ENCODE measurements around the gene ID3. TPM values are rescaled to one million over a fixed set of nuclear protein-coding genes. Genes with fewer than 3 reads are reported as not detected.

Gene ID3, protein sequence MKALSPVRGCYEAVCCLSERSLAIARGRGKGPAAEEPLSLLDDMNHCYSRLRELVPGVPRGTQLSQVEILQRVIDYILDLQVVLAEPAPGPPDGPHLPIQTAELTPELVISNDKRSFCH
- total RNA-seq, result 10 to 100 TPM; 32.3 to 37.2 TPM

DNA sequence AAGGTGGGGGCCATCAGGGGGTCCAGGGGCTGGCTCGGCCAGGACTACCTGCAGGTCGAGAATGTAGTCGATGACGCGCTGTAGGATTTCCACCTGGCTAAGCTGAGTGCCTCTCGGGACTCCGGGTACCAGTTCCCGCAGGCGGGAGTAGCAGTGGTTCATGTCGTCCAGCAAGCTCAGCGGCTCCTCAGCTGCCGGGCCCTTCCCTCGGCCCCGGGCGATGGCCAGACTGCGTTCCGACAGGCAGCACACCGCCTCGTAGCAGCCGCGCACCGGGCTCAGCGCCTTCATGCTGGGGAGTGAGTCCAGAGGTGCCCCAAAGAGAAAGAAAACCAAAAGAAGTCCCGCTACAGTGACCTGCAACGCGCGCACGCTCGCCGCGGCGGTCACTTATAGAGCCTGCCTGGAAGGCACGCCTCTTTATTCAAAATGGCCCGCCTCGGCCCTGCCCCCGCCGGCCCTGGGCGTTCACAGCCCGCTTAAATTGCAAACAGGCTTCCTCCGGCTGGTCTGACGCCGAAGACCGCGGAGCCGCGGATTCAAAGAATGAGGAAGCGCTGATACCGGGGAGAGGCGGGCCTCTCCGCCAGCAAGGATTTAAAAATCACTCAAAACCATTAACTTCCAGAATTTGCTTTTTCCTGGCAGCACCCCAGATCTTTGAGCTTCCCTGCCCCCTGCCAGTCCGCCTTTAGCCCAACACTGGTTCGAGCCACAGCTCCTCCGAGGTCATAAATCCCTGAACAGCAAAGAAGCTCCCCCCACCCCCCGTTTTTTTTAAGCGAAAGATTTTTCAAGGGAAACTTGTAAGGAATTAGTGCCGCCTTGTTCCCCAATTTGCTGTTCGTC is at the start of gene ID3:
TSS of gene ID3 (minus strand) at position 366 of the 849 bp plus-strand sequence. CDS start at position 291, 75 bp downstream.
- ATAC-seq (replicated peaks in 1 of 2) (peak; percentile 71 to 76), DNase-seq (peak; percentile 94 to 95)
- H3K4me3 Mint-ChIP-seq, result peak within 1 kb of the TSS; percentile 93 to 96
- H3K4me1 Mint-ChIP-seq (ENCODE audit: low read depth), result peaks cover 74% of the 10 kb centered on the region
- H3K9me3 Mint-ChIP-seq, result no peaks in the 10 kb centered on the region
- peaks cover 19% of the 10 kb centered on the region for H3K27me3 Mint-ChIP-seq (ENCODE audit: low read depth)
- H3K27ac Mint-ChIP-seq, result peak within 1 kb of the TSS; percentile 70
- peaks cover 0 to 3% of the 10 kb centered on the region in 2 donors for H3K36me3 Mint-ChIP-seq (ENCODE audit: insufficient read depth in 2 of 2)

DNA sequence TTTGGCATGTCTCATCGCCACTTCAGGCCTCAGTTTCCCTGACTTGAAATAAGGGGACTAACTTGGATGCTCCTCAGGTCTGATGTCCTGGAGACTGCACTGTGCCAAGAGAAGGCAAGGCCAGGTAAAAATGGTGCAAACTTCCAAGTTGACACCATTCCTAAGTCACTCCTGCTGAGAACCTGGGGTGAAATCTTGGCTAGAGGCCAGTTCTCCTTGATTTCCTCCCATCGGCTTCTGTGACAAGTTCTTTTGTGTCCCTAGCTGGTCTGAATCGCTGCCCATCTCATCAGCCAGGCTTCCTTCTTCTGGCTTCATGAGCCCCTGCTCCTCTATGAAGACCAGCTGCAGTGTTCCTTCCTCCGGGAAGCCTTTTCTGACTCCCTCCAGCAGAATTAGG is 48.6 kb upstream of the ID3 start:
- peaks cover 40% of the 10 kb centered on the region for H3K4me1 Mint-ChIP-seq (ENCODE audit: low read depth)
- no peak for ATAC-seq (replicated peaks in 1 of 2)
- H3K4me3 Mint-ChIP-seq, result no peak overlapping the region
- no peaks in the 10 kb centered on the region for H3K9me3 Mint-ChIP-seq
- no peak for DNase-seq
- no peaks in the 10 kb centered on the region for H3K27me3 Mint-ChIP-seq (ENCODE audit: low read depth)
- H3K27ac Mint-ChIP-seq, result no peak overlapping the region
- no peaks in the 10 kb centered on the region for H3K36me3 Mint-ChIP-seq (ENCODE audit: insufficient read depth in 2 of 2)

DNA sequence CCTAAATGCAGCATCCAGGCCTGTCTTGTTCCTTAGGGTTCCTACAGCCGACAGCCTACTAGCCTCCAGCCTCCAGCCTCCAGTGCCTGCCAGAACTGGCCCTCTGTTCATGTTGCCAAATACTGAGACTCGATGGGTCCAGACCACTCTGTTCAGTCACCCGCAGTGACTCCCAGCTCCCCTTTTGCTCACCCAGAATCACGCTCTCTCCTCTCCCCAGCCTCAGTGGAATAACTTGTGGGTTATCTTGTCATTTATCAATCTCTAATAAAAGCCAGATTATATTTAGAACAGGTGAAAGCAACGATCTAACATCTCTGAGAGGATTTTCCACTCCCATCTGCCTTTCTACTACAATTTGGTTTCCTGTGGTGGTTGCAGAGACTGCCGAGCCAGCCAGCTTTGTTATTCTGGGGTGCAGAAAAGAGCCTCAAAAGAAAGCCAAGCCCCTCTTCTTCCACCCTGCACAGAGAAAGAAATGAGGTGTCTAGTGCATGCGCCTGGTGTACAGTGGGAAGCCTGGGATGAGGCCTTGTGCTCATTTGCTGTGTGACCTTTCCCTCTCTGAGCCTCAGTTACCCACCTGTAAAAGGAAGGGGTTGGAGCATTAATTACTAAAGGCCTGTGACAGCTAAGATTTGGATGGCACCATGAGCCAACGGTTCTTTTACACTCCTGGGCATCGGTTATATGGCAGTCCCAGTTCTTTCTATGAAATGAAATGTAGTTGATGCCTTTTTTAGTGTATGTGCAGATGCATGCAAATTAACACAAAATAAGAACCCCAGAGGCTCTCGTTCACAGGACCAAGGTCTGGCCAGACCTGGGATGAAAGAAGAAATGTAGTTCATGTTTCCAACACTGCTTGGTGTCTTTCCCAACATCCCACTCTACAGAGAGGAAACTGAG is 42.9 kb upstream of the ID3 start:
- Mint-ChIP-seq H3K4me3 (peak overlapping the region; percentile 62 to 67), H3K9me3 (no peaks in the 10 kb centered on the region), H3K4me1 (ENCODE audit: low read depth) (peaks cover 60% of the 10 kb centered on the region), H3K27me3 (ENCODE audit: low read depth) (no peaks in the 10 kb centered on the region), H3K36me3 (ENCODE audit: insufficient read depth in 2 of 2) (no peaks in the 10 kb centered on the region), H3K27ac (peak overlapping the region; percentile 68)
- peak; percentile 35 to 36 for ATAC-seq (replicated peaks in 1 of 2)
- DNase-seq, result no peak

DNA sequence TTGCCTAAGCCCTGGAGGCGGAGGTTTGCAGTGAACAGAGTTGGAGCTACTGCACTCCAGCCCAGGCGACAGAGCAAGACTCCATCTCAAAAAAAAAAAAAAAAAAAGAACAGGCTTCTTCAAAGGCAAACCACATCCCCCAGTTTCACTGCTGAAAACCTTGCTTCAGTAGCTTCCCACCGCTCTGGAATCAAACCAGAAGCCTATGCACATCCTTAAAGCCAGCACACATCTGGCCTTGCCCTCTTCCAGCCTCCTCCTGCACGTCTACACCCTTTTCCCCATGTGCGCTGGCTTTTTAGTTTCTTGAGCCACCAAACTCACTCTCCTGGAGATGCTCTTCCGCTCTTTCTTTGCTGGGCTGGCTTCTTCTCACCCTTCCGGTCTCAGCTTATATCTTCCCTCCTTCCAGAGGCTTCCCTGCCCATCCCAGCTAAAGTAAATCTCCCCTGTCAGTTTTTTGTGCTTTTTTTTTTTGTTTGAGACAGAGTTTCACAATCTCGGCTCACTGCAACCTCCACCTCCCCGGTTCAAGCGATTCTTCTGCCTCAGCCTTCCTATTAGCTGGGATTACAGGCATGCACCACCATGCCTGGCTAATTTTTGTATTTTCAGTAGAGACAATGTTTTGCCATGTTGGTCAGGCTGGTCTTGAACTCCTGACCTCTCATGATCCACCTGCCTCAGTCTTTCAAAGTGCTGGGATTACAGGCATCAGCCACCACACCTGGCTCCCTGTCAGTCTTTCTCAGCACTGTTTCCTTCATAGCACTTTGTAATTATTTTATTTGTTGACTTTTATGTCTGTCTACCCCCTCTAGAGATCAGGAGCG is 42.0 kb upstream of the ID3 start:
- peak; percentile 34 to 43 for ATAC-seq (replicated peaks in 1 of 2)
- Mint-ChIP-seq H3K36me3 (ENCODE audit: insufficient read depth in 2 of 2) (no peaks in the 10 kb centered on the region), H3K9me3 (no peaks in the 10 kb centered on the region), H3K27ac (peak overlapping the region; percentile 68), H3K4me1 (ENCODE audit: low read depth) (peaks cover 60% of the 10 kb centered on the region), H3K27me3 (ENCODE audit: low read depth) (no peaks in the 10 kb centered on the region), H3K4me3 (peak overlapping the region; percentile 62 to 67)
- no peak for DNase-seq

DNA sequence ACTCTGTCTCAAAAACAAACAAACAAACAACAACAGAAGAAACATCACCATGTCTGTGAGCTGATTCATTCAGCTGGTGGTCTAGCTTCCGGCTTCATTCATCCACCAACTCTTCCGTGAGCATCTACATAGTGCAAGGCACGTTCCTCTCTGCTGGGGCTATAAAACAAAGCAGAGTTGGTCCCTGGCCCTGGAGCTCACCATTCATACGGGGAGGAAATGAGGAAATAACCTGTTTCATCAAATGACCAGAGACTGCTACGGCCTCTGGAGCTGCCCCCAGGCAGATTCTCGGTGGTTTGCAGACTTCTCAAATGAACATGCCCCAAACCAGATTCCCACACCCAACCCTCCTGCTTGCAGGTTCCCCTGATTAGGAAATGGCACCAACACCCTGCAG is 41.0 kb upstream of the ID3 start:
- ATAC-seq (replicated peaks in 1 of 2) (peak; percentile 59 to 62), DNase-seq (peak in 1 of 2 donors; percentile 15)
- Mint-ChIP-seq H3K36me3 (ENCODE audit: insufficient read depth in 2 of 2) (no peaks in the 10 kb centered on the region), H3K4me1 (ENCODE audit: low read depth) (peaks cover 66% of the 10 kb centered on the region), H3K27me3 (ENCODE audit: low read depth) (no peaks in the 10 kb centered on the region), H3K9me3 (no peaks in the 10 kb centered on the region), H3K27ac (peak overlapping the region; percentile 68), H3K4me3 (peak overlapping the region; percentile 62 to 67)

DNA sequence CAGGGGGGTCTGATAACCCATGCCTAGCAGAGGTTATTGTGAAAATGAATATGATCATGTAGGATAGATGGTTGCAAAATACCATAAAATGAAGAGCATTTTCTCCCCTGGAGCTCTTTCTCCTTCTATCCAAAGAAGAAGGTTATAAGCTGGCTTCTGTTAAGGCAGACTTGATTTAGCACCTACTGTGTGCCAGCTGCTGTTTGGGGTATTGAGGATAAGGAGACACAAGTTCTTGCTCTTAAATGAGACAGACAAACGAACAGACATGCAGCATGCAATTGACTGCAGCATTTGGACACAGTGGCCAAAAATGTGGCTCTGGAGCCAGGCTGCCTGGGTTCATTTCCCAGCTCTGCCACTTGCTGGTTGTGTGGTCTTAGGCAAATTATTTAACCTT is 39.8 kb upstream of the ID3 start:
- no peaks in the 10 kb centered on the region for H3K36me3 Mint-ChIP-seq (ENCODE audit: insufficient read depth in 2 of 2)
- no peak for ATAC-seq (replicated peaks in 1 of 2)
- peaks cover 78% of the 10 kb centered on the region for H3K4me1 Mint-ChIP-seq (ENCODE audit: low read depth)
- no peaks in the 10 kb centered on the region for H3K27me3 Mint-ChIP-seq (ENCODE audit: low read depth)
- DNase-seq, result no peak
- peak overlapping the region; percentile 63 for H3K27ac Mint-ChIP-seq
- no peaks in the 10 kb centered on the region for H3K9me3 Mint-ChIP-seq
- peak overlapping the region; percentile 1 to 67 for H3K4me3 Mint-ChIP-seq

DNA sequence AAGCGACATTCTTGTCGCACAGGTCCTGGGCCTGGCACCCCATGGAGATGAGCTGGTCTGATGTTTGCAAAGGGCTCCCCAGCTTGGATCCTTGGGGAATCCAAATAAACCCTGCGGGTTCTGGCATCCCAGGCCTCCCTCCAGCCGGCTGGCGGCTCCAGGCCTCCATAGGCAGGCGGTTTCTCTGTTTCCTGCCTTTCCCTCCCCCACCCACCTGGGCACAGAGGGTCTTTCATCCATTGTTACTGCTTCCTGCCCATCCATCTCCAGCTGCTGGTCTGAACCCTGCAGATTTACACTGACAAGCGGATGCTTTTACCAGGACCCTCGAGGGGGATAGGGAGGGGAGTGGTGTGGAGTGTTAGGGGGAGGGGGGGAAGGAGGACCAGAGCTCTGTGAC is 39.1 kb upstream of the ID3 start:
- Mint-ChIP-seq H3K4me1 (ENCODE audit: low read depth) (peaks cover 85% of the 10 kb centered on the region), H3K27ac (no peak overlapping the region), H3K36me3 (ENCODE audit: insufficient read depth in 2 of 2) (no peaks in the 10 kb centered on the region), H3K27me3 (ENCODE audit: low read depth) (no peaks in the 10 kb centered on the region), H3K4me3 (no peak overlapping the region), H3K9me3 (no peaks in the 10 kb centered on the region)
- DNase-seq (no peak), ATAC-seq (replicated peaks in 1 of 2) (no peak)

DNA sequence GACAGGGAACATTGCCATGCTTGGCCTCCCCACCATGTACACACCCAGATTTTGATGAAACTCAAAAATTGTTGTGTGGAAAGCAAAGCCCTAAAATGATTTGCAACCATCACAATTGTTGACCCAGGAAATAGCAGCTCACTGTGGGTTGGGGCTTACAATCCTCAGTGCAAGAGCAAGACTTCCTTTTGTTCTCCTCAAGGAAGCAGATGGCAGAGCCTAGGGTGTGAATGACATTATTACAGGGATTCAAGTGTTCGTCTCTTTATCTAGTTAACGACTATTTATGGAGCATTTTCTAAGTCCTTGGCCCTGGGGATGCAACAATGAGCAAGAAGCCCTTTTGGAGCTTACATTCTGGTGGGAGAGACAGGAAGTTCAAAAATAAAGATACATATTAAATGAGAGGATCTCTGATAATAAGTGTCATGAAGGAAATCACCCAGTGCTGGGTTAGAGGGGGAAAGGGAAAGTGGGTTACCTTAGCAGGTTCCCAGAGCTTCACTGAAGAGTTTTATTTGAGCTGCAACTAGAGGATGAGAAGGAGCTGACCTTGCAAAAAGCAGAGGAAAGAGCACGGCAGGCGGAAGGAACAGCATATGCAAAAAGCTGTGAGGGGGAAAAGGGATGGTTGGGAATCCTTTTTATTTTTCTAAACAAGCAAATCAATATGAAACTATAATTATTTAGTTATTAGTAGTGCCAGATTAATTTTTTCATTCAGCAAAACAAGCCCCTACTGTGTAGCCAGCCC is 38.5 kb upstream of the ID3 start:
- ATAC-seq (replicated peaks in 1 of 2) (no peak), DNase-seq (no peak)
- peak overlapping the region; percentile 55 for H3K27ac Mint-ChIP-seq
- peaks cover 90% of the 10 kb centered on the region for H3K4me1 Mint-ChIP-seq (ENCODE audit: low read depth)
- peak overlapping the region in 1 of 2 donors; percentile 17 for H3K4me3 Mint-ChIP-seq
- H3K27me3 Mint-ChIP-seq (ENCODE audit: low read depth), result no peaks in the 10 kb centered on the region
- H3K9me3 Mint-ChIP-seq, result no peaks in the 10 kb centered on the region
- H3K36me3 Mint-ChIP-seq (ENCODE audit: insufficient read depth in 2 of 2), result no peaks in the 10 kb centered on the region

DNA sequence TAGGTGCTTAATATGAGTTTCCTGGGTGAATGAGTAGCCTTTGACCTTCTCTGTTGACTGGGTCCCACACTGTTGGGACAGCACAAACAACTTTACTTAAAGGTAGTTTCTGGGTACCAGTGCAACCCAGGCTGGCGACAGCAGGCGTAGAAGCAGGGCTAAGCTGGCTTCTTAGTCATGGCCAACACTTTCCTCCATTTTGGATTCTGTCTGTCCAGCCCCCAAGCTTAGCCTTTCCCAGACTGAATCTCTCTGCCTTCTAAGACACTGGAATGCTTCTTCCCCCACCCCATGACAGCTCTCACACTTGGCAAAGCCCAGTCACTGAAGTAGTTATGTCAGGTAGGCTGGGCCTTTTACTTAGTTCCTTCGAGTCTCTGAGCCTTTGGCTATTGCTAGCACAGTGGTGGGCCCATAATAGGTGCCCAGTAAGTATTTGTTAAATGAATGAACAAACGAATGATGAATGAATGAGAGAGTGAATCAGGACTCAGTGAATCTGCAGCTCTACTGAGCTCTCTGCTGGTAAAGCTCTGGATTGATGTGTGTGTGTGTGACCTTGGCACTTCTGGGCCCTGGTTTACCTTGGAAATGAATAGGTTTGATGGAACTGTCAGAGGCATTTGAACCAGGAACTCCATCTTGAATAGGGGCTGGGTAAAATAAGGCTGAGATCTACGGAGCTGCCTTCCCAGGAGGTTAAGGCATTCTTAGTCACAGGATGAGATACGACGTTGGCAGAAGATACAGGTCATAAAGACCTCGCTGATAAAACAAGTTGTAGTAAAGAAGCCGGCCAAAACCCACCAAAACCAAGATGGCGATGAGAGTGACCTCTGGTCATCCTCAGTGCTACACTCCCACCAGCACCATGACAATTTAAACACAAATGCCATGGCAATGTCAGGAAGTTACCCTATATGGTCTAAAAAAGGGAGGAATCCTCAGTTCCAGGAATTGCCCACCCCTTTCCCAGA is 37.4 kb upstream of the ID3 start:
- H3K36me3 Mint-ChIP-seq (ENCODE audit: insufficient read depth in 2 of 2), result no peaks in the 10 kb centered on the region
- DNase-seq (no peak), ATAC-seq (replicated peaks in 1 of 2) (no peak)
- H3K4me1 Mint-ChIP-seq (ENCODE audit: low read depth), result peaks cover 90% of the 10 kb centered on the region
- H3K9me3 Mint-ChIP-seq, result no peaks in the 10 kb centered on the region
- no peaks in the 10 kb centered on the region for H3K27me3 Mint-ChIP-seq (ENCODE audit: low read depth)
- no peak overlapping the region for H3K27ac Mint-ChIP-seq
- no peak overlapping the region for H3K4me3 Mint-ChIP-seq

DNA sequence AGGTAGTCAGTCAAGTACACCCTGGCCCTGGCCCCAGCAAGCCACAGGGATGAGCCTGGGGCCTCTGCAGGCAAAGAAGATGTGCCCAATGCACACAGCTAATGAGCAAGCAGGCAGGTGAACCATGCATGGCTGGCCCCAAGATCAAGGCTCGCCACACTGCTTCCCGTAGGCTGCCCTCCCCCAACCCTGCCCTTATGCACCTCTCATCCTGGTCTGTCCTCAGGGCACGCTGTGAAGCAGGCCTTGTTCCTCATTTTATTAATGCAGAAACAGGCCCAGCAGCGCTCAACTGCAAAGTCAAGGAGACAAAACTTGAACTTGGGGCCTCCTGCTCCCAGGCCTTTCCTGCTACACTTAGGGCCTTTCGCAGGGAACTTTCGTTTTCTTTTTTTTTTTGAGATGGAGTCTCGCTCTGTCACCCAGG is 35.6 kb upstream of the ID3 start:
- peaks cover 90% of the 10 kb centered on the region for H3K4me1 Mint-ChIP-seq (ENCODE audit: low read depth)
- DNase-seq (no peak), ATAC-seq (replicated peaks in 1 of 2) (no peak)
- H3K4me3 Mint-ChIP-seq, result peak overlapping the region in 1 of 2 donors; percentile 54
- H3K9me3 Mint-ChIP-seq, result no peaks in the 10 kb centered on the region
- no peaks in the 10 kb centered on the region for H3K27me3 Mint-ChIP-seq (ENCODE audit: low read depth)
- no peaks in the 10 kb centered on the region for H3K36me3 Mint-ChIP-seq (ENCODE audit: insufficient read depth in 2 of 2)
- no peak overlapping the region for H3K27ac Mint-ChIP-seq
